ENCODE measurements around the gene SNX25.
"Not testable (repeated sequence)": the region's sequence is repeated elsewhere in the genome, so short reads cannot be mapped to it uniquely, and the experiment has no call there.

Gene SNX25

GRCh38 chr4:185343726-185344581 lies 134.6 kb downstream of the SNX25 start:
- DNase-seq (ENCODE audit: low read depth in 3 of 3), result no peak

DNA sequence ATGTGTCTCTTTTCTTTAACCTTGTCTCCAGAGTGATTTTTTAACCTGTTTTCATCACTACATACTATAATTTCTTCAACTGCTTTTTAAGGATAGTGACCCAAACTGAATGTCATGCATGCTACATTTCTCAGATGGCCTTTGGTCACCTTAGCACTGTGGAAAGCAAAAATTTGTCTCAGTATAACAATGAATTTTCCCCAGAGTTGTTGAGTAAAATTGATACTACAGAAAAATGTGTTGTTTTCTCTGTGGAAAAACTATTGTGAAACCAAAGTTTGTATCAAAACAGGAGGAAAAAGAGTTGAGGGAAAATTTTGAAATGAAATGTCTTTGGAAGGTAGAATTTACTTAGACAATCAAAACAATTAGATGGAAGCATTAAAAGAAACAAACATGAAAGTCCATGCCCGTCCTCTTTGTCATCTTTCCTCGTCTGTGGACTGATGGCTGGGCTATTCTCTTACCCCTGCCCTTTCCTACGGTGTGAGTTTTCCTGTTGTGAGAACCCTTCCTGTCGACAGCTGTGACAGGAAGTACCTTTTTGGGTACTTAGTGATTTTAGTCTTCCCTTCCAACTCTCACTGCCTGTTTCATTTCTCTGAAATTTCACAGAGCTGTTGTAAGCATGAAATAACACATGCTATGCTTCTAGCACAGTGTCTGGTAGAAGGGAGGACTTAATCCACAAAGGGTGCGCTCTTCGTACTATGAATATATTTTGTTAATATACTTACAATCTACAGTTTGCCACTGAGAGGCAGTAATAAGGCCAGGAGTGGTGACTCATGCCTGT lies 135.5 kb downstream of the SNX25 start:
- no peak for DNase-seq (ENCODE audit: low read depth in 3 of 3)

DNA sequence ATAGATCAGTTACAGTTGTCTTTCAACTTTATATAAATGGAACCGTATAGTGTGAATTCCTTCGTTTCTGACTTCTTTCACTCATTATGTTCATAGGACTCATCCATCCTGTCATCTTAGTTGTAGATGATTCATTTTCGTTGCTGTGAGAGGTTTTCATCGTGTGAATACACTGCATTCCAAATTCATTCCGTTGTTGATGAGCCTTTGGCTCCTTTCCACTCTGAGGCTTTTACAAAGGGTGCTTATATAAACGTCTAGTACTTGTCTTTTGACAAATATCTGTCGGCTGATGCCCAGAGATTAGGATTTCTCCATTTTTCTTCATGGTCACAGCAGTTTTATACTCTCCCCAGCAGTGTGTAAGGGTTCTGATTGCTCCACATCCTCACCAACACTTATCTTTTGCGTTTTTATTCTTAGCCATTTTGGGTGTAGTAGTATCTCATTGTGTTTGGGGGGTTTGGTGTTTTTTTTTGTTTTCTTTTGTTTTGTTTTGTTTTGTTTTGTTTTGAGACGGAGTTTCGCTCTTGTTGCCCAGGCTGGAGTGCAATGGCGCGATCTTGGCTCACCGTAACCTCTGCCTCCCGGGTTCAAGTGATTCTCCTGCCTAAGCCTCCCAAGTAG lies 137.7 kb downstream of the SNX25 start:
- no peak for DNase-seq (ENCODE audit: low read depth in 3 of 3)

- DNase-seq (ENCODE audit: low read depth in 3 of 3), result no peak
Measured at GRCh38 chr4:185351691-185352090, 142.3 kb downstream of the SNX25 start.

DNA sequence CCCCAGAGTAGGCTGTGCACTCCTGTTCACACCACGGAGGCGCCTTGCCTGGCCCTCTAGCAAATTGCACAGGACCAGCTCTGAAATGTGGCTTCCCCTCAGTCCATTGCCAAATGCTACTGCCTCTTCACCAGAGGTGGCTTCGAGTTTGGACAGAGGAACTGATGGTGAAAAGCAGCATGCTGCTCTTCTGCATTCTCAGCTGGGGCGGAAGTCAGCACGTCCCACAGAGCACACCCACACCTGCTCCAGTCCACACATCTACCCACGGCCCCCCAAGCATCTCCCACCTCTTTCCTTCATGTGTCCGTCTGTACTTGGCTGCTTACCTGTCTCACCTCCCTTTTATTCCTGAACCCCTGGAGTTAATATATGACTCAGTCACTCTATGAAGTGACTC lies 142.8 kb downstream of the SNX25 start:
- DNase-seq (ENCODE audit: low read depth in 3 of 3), result no peak

GRCh38 chr4:185352741-185353140 lies 143.3 kb downstream of the SNX25 start:
- no peak for DNase-seq (ENCODE audit: low read depth in 3 of 3)

GRCh38 chr4:185357211-185357610 lies 147.8 kb downstream of the SNX25 start:
- no peak for DNase-seq (ENCODE audit: low read depth in 3 of 3)

DNA sequence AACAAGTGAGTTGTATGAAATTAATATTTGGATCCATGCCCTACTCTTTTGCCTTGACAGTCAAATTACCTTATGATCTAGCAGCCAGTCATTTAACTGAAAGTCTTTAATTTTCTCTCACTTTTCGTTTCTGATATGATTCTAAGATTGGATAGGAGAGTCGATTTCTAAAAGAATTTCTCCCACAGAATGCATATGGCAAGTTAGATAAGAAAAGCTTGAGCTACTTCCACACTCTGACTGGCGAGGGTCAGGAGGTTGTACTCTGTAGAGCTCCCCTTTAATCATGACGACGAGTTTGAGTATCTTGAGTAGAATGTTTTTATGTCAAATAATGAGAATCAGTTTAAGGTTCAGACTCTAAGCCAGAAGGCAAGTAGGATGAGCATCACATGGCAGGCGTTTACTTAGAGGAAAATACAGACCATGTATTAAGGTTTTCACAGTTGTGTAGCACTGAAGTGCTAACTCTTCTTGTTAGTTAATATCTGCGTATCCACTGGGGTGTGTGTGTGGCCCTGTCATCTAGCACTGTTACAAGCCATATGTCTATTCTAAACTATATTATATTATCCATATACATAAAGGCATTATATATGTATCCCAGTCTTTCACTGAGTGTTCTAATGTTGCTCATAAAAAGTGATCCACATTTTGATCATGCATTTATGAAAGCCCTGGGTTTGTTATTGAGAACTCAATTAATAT lies 148.5 kb downstream of the SNX25 start:
- DNase-seq (ENCODE audit: low read depth in 3 of 3), result no peak

DNA sequence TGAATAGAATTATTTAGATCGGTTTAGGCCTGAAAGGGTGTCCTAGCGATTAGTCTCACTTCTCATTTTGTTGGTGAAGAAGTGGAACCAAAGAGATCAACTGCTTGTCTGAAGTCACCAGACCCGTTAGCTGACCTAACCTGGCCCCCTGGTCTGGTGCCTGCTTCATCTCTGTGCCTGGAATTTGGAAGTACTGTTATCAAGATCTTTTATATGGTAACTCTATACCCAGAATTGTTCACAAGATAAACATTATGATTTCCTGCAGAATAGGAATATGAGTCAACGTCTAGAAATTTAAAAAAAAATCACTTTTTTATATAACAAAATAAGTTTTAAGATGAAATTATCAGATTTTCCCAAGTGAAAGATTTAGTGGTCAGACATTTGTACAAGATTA lies 149.1 kb downstream of the SNX25 start:
- DNase-seq (ENCODE audit: low read depth in 3 of 3), result no peak

- DNase-seq (ENCODE audit: low read depth in 3 of 3), result no peak
Measured at GRCh38 chr4:185358959-185359358, 149.6 kb downstream of the SNX25 start.

DNA sequence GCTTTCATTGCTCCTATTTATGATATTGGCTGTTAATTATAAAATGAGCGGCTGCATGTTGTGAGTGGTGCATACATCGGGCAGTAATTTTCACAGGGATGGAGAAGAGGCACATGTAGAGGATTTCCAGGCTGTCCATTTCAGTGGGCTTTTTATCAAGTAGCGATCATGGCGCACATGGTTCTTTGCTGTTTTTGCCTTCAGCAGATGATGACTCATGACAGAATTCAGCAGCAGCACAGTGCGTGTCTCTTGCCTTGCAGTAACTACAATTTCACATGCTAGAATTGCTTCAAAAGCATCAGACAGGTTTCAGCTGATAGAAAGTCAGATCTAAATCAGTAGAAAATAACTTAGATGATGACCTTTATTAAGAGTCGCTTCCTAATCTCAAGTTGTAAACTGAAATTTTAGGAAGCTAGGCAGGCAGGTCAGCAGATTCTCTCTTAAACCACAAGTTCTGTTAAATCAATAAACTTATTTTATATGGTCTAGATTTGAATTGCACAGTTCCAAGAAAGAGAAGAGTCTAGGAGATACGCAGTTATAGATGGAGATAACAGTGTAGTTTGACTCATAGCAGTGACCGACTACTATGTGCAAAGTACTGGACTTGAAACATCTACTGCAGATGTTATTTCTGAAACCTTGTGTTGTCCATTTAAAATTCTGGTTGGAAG lies 150.5 kb downstream of the SNX25 start:
- no peak for DNase-seq (ENCODE audit: low read depth in 3 of 3)

GRCh38 chr4:185361872-185362271 lies 152.5 kb downstream of the SNX25 start:
- no peak for DNase-seq (ENCODE audit: low read depth in 3 of 3)

DNA sequence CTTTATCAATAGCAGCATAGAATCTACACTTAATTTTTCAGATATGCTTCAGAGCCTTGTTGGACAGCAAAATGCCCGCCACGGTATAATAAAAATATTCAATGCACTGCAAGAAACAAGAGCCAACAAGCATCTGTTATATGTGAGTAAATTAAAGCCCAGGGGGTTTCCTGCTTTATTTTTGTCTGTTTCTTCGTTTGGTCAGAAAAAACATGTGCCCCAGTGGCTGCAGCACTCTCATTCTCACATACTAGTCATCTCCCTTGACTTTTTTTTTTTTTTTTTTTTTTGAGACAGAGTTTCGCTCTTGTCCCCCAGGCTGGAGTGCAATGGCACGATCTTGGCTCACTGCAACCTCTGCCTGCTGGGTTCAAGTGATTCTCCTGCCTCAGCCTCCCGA lies 153.2 kb downstream of the SNX25 start:
- not testable (repeated sequence) for DNase-seq (ENCODE audit: low read depth in 3 of 3)

DNA sequence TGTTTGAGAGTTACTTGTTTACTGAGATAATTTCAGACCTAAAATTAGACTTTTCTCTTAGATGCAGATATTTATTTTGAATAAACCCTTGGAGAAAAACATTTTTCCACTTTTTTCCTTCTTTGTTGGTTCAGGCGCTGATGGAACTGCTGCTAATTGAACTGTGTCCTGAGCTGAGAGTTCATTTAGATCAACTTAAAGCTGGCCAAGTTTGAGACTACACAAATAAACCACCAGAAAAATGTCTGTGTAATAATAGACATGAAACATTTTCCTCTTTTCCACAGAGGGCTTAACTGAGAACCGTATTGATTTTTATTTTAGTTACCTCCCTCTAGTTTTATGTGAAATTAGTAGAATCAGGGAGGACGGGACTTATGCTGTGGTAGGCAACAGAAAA lies 153.9 kb downstream of the SNX25 start:
- DNase-seq (ENCODE audit: low read depth in 3 of 3), result no peak

GRCh38 chr4:185364886-185365285 lies 155.5 kb downstream of the SNX25 start:
- DNase-seq (ENCODE audit: low read depth in 3 of 3), result no peak

GRCh38 chr4:185369731-185370130 lies 160.3 kb downstream of the SNX25 start:
- DNase-seq (ENCODE audit: low read depth in 3 of 3), result no peak

DNA sequence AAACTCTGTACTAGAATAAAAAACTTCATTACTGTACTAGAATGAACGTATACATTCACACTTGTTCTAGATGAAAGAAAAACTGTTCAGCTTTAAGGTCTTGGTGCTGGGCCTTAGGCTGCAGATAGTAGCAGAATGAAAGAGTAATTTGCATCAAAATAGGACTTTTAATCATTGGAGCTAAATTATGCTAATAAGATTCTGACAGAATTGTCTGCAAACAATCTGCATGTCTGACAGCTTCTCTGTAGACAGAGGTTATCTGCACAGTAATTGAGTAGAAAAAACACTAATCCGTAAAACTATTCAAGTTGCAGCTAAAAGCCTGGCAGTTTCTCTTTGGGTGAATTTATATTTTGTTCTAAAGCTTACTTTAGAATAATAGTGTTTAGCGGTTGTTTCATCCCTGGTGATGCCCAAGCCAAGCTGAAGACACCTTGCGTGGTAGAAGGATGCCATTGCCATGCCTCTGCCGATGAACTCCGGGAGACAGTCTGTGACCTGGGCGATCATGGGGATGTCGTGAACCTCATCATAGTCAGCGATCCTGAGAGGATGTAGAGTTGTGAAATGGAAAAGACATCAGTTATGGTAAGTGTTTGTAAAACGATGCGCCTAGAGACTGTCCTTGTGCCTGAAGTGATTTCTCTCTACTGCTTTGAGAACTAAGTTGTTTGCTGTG lies 161.0 kb downstream of the SNX25 start:
- no peak for DNase-seq (ENCODE audit: low read depth in 3 of 3)

- no peak for DNase-seq (ENCODE audit: low read depth in 3 of 3)
Measured at GRCh38 chr4:185371702-185372101, 162.3 kb downstream of the SNX25 start.

GRCh38 chr4:185374027-185374426 lies 164.6 kb downstream of the SNX25 start:
- DNase-seq (ENCODE audit: low read depth in 3 of 3), result no peak

DNA sequence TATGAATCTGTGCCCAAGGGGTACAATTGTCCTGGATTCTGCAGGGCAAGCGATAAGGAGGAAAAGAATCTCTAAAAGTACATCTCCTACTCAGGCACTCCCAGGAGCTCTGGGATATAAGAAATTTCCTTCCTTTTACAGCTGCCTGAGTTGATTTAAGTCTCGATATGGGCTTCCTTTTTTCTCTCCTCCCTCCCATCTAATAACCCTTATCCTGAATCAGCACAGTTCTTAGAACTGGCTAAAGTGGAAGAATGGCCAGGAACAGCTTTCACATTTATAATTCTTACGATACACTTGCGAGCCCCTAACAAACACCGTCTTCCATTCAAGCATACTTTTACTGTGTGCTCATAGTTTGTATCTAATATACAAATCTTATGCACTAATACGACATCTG lies 165.2 kb downstream of the SNX25 start:
- no peak for DNase-seq (ENCODE audit: low read depth in 3 of 3)

DNA sequence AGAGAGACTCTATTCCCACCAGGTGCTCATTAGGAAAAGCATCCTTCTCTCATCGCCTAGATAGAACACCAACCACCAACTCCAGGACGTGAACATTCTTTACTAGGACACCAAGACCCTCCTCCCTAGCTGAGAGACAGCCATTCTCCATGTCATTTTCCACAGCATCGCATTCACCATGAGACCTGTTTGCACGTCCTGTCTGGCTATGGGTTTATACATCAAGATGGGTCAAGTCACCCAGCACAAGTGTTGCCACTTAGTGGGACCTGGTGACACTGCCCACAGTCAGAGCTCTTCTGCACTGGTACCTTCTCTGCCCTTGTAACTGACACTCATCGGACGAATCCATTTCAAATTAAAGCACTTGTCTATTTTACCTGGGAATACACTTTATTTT lies 168.9 kb downstream of the SNX25 start:
- no peak for DNase-seq (ENCODE audit: low read depth in 3 of 3)

Measured in stimulated activated CD4-positive, alpha-beta T cell treated with anti-CD3 and anti-CD28 coated beads, TNF-alpha, amount 100 ng/mL, for 4 hours (primary cell).